Upper lobe of left lung (tissue), 4 donors: Measurements from ENCODE around the gene EEPD1.

Experiments
- CTCF ChIP-seq, 6 experiments: fragments of 450-650 bp in 4 of 6; fragments of 200-600 bp in 2 of 6; sonication (generic) in 2 of 6; IDR thresholded peaks; one replicate each; pipeline ENCODE4 v1.5.1; 2016 to 2019; ENCODE audit warnings: antibody characterized with exemption in 6 of 6
- POLR2A ChIP-seq, 4 donors: fragments of 450-650 bp; IDR thresholded peaks; one replicate each; pipeline ENCODE4 v1.5.1; 2016 to 2017; ENCODE audit warnings: antibody characterized with exemption in 4 of 4, mild to moderate bottlenecking in 2 of 4

DNA sequence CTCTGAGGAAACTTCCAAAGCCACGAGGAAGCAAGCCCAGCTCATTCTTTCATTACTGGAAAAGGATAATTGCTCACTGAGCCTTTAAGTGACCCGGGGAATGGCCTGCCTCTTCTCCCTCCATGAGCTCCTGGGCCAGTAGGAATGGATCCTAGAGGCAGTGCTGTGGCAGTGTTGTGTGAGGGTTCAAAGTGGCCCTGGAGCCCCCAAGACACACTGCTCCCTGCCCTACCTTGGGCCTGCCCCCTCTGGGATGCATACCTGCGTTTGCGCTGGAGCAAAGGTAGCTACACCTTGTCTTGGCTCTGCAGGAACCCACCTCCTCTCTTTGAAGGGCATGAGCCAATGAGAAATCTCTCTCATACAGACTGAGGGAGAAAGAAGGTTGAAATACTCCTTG is 120.8 kb downstream of the EEPD1 start:
- TF ChIP-seq CTCF (IDR thresholded peaks at IDR 0.05): no peak
- no peak for TF ChIP-seq POLR2A (IDR thresholded peaks at IDR 0.05)
